ENCODE measurements around the gene SERPINF2.
"Not testable (repeated sequence)": the region's sequence is repeated elsewhere in the genome, so short reads cannot be mapped to it uniquely, and the experiment has no call there.

SERPINF2 gene

GRCh38 chr17:1767358-1767757, 24.7 kb downstream of the SERPINF2 start:
- peak; percentile 22 for TF ChIP-seq CTCF (IDR thresholded peaks at IDR 0.05)
- no peak for TF ChIP-seq ZFX (IDR thresholded peaks at IDR 0.05; ENCODE audit: borderline replicate concordance)
- no peak overlapping the region for H3K27ac ChIP-seq

- TF ChIP-seq CTCF (IDR thresholded peaks at IDR 0.05) (no peak), ZFX (IDR thresholded peaks at IDR 0.05; ENCODE audit: borderline replicate concordance) (no peak)
- no peak overlapping the region for H3K27ac ChIP-seq
Observed at GRCh38 chr17:1769822-1770477, 27.3 kb downstream of the SERPINF2 start.

DNA sequence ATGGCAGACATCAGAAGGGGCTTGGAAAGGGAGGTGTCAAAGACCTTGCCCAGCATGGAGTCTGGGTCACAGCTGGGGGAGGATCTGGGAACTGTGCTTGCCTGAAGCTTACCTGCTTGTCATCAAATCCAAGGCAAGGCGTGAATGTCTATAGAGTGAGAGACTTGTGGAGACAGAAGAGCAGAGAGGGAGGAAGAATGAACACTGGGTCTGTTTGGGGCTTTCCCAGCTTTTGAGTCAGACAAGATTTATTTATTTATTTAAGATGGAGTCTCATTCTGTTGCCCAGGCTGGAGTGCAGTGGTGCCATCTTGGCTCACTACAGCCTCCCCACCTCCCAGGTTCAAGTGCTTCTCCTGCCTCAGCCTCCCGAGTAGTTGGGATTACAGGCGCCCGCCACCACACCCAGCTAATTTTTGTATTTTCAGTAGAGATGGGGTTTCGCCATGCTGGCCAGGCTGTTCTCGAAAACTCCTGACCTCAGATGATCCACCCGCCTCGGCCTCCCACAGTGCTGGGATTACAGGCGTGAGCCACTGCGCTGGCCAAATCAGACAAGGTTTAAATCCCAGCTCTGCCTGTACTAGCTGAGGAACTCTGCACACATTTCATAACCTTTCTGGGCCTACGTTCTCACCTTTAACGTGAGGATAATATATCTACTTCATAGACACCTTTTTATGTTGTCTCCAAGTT, 30.5 kb downstream of the SERPINF2 start:
- H3K27ac ChIP-seq, result not testable (repeated sequence)

- no peak overlapping the region for H3K27ac ChIP-seq
- TF ChIP-seq CTCF (IDR thresholded peaks at IDR 0.05) (no peak), ZFX (IDR thresholded peaks at IDR 0.05; ENCODE audit: borderline replicate concordance) (no peak)
Observed at GRCh38 chr17:1773696-1774181, 31.1 kb downstream of the SERPINF2 start.

GRCh38 chr17:1774390-1775176, 31.9 kb downstream of the SERPINF2 start:
- no peak overlapping the region for H3K27ac ChIP-seq
- TF ChIP-seq ZFX (IDR thresholded peaks at IDR 0.05; ENCODE audit: borderline replicate concordance), result no peak
- no peak for TF ChIP-seq CTCF (IDR thresholded peaks at IDR 0.05)

DNA sequence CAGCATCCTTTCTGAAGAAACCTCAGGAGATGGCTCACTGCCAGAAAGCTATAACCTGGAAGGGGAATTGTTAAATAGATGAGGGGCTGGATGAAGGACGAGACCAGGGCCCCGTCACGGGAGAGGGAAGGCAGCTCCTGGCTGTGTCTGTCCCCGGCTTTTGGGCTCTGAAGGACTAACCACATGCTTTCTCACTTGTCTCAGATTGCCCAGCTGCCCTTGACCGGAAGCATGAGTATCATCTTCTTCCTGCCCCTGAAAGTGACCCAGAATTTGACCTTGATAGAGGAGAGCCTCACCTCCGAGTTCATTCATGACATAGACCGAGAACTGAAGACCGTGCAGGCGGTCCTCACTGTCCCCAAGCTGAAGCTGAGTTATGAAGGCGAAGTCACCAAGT, 33.7 kb downstream of the SERPINF2 start:
- TF ChIP-seq ZFX (IDR thresholded peaks at IDR 0.05; ENCODE audit: borderline replicate concordance) (no peak), CTCF (IDR thresholded peaks at IDR 0.05) (no peak)
- H3K27ac ChIP-seq, result no peak overlapping the region

DNA sequence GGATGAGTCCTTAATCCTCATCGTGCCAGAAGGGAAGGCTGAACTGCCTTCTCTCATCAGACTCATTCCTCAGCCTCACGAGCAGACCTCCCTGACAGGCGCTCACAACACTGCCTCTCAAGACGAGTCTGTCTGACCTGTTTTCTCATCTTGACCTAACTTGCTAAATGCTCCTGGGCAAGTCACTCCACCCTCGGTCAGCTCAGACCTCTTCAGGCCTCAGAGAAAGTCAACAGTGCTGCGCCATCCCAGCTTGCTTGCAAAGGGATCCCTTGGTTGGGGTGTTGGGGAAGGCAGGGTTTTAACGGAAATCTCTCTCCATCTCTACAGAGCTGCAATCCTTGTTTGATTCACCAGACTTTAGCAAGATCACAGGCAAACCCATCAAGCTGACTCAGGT, 34.2 kb downstream of the SERPINF2 start:
- H3K27ac ChIP-seq, result no peak overlapping the region
- TF ChIP-seq CTCF (IDR thresholded peaks at IDR 0.05), result no peak
- no peak for TF ChIP-seq ZFX (IDR thresholded peaks at IDR 0.05; ENCODE audit: borderline replicate concordance)

Data from 22Rv1 (cell line).